ENCODE data around the gene RALGPS1. TPM values are rescaled to one million over a fixed set of nuclear protein-coding genes. Genes with fewer than 3 reads are reported as not detected.

The RALGPS1 gene
- total and polyA plus RNA-seq, 2 of the 13 experiments (the other 11 are each of a cell fraction or from before 2014, with no cell fraction given), result 3.7 to 6.5 TPM

GRCh38 chr9:127142931-127143464 is 228.4 kb downstream of the RALGPS1 start (continued):
- no peak for TF ChIP-seq ZBTB39 (CRISPR knock-in tag; IDR thresholded peaks at IDR 0.05)
- no peak for TF ChIP-seq RFXAP (CRISPR knock-in tag; IDR thresholded peaks at IDR 0.05; ENCODE audit: borderline replicate concordance)
- no peak for TF ChIP-seq PAX8 (CRISPR knock-in tag; IDR thresholded peaks at IDR 0.05; ENCODE audit: borderline replicate concordance)
- TF ChIP-seq SUZ12 (IDR thresholded peaks at IDR 0.05; ENCODE audit: low read depth, low read length), result no peak
- no peak for TF ChIP-seq ARNTL (CRISPR knock-in tag; IDR thresholded peaks at IDR 0.05)
- TF ChIP-seq ZNF281 (CRISPR knock-in tag; IDR thresholded peaks at IDR 0.05; ENCODE audit: borderline replicate concordance), result no peak
- TF ChIP-seq HMG20A (CRISPR knock-in tag; IDR thresholded peaks at IDR 0.05; ENCODE audit: borderline replicate concordance), result no peak
- TF ChIP-seq ARID2 (CRISPR knock-in tag; IDR thresholded peaks at IDR 0.05; ENCODE audit: borderline replicate concordance), result no peak
- TF ChIP-seq PREB (CRISPR knock-in tag; IDR thresholded peaks at IDR 0.05), result no peak
- TF ChIP-seq PTBP1 (IDR thresholded peaks at IDR 0.05; ENCODE audit: low read depth, low read length, poor library complexity, severe bottlenecking), result no peak
- TF ChIP-seq PLSCR1 (CRISPR knock-in tag; IDR thresholded peaks at IDR 0.05; ENCODE audit: borderline replicate concordance), result no peak

All from HepG2 (cell line).